ENCODE data around the gene SLC25A19. TPM values are rescaled to one million over a fixed set of nuclear protein-coding genes. Genes with fewer than 3 reads are reported as not detected.

SLC25A19 gene
- total and polyA plus RNA-seq, 9 of the 15 experiments (the other 6 are each of a cell fraction or from before 2014, with no cell fraction given), result 33.4 to 76.6 (median 55.3) TPM

- BruUV-seq (replicated peaks), result no TSS peak
- peak overlapping the region; percentile 97; the same call in 1 of the 2 replicates for H3K4me3 ChIP-seq
- no peak for TF ChIP-seq PHB (CRISPR knock-in tag; IDR thresholded peaks at IDR 0.05)
- TF ChIP-seq HMBOX1 (IDR thresholded peaks at IDR 0.05), result no peak
- no peak for TF ChIP-seq DEAF1 (CRISPR knock-in tag; IDR thresholded peaks at IDR 0.05)
- no peak for TF ChIP-seq ZNF717 (CRISPR knock-in tag; IDR thresholded peaks at IDR 0.05)
- 0 out of 2 replicates have a peak, but pooled peaks have one; percentile 2 for TF ChIP-seq SUPT5H (IDR thresholded peaks at IDR 0.05)
- no peak for TF ChIP-seq ZNF395 (CRISPR knock-in tag; IDR thresholded peaks at IDR 0.05)
- TF ChIP-seq KLF1 (tag; IDR thresholded peaks at IDR 0.05), result no peak
- no peak for TF ChIP-seq MNT (conservative IDR thresholded peaks at IDR 0.05)
- TF ChIP-seq SIX5 (IDR thresholded peaks at IDR 0.05; ENCODE audit: borderline replicate concordance in 1 of 2, insufficient read depth in 1 of 2, low read depth in 1 of 2, low read length in 2 of 2), result no peak
- TF ChIP-seq MTA3 (IDR thresholded peaks at IDR 0.05; ENCODE audit: borderline replicate concordance), result 0 out of 2 replicates have a peak, but pooled peaks have one; percentile 6
- no peak for TF ChIP-seq NBN (IDR thresholded peaks at IDR 0.05; ENCODE audit: low read depth)
- no peak for TF ChIP-seq NR2C1 (IDR thresholded peaks at IDR 0.05)
- no peak for TF ChIP-seq NR2C1 (tag; IDR thresholded peaks at IDR 0.05)
- no peak for TF ChIP-seq ZNF695 (CRISPR knock-in tag; IDR thresholded peaks at IDR 0.05)
- no peak for TF ChIP-seq JUN (IDR thresholded peaks at IDR 0.05; ENCODE audit: borderline replicate concordance, low read depth, low read length)
- TF ChIP-seq JUN (CRISPR knock-in tag; IDR thresholded peaks at IDR 0.05; ENCODE audit: borderline replicate concordance), result no peak
- peak; percentile 34 for TF ChIP-seq POLR2A (conservative IDR thresholded peaks at IDR 0.05)
- no peak for TF ChIP-seq CBX1 (IDR thresholded peaks at IDR 0.05; ENCODE audit: low read depth)
- TF ChIP-seq CSDE1 (IDR thresholded peaks at IDR 0.05), result no peak
- no peak for TF ChIP-seq RHOXF2B (CRISPR knock-in tag; conservative IDR thresholded peaks at IDR 0.05)
Observed at GRCh38 chr17:75272848-75273184, 16.4 kb downstream of the SLC25A19 start.

More at GRCh38 chr17:75272848-75273184, 16.4 kb downstream of the SLC25A19 start:
- no peaks in the 10 kb centered on the region for H4K20me1 ChIP-seq (replicated peaks; ENCODE audit: control insufficient read depth, insufficient read depth, low read length)
- H3K4me1 ChIP-seq (replicated peaks in 1 of 2; ENCODE audit: control insufficient read depth in 2 of 2, insufficient read depth in 2 of 2, low read length in 2 of 2), result peaks cover 20 to 46% of the 10 kb centered on the region in 2 experiments; a peak in 4 of 5 replicates
- FAIRE-seq (no peak), ATAC-seq (no peak), DNase-seq (ENCODE audit: extremely low read depth in 1 of 4, low spot score in 3 of 4) (peak in 2 of 4 experiments; percentile 2 to 3)
- in situ Hi-C loops (cut with MboI), result no loop called here
- H3K27ac ChIP-seq (ENCODE audit: extremely low read depth, low read depth, low read length), result no peak overlapping the region; the same call in 2 of the 3 replicates
- H3K36me3 ChIP-seq (ENCODE audit: control insufficient read depth, insufficient read depth, low read length), result peaks cover 44% of the 10 kb centered on the region; the same call in 2 of the 3 replicates
- no peaks in the 10 kb centered on the region for H3K27me3 ChIP-seq (ENCODE audit: control insufficient read depth in 2 of 2, insufficient read depth in 2 of 2, low read length in 2 of 2)
- no peaks in the 10 kb centered on the region for H3K9me1 ChIP-seq (ENCODE audit: control insufficient read depth, insufficient read depth, low read length)
- no peak overlapping the region for H2AFZ ChIP-seq (ENCODE audit: low read depth, low read length)
- peak overlapping the region; percentile 89; the same call in 1 of the 2 replicates for H3K4me2 ChIP-seq (ENCODE audit: insufficient read depth, low read length)
- intact Hi-C loops (cut with micrococcal nuclease), result no loop called here
- peaks cover 35% of the 10 kb centered on the region for H3K79me2 ChIP-seq (ENCODE audit: control insufficient read depth, insufficient read depth, low read length)
- H3K9ac ChIP-seq (ENCODE audit: insufficient read depth in 1 of 2, low read depth in 2 of 2, low read length in 2 of 2), result peak overlapping the region in 1 of 2 experiments; percentile 95; a peak in 2 of 4 replicates
- H3K9me3 ChIP-seq (replicated peaks; ENCODE audit: control insufficient read depth, insufficient read depth, low read depth, low read length), result no peaks in the 10 kb centered on the region
- POLR2A ChIA-PET, result interaction anchor here (0.8 to 6.8 kb wide), 5 partner anchors 11 to 220 kb away, joined by 3 to 43 read pairs (median 8); partner anchors contain the start of genes GGA3 and MRPS7
- CTCF ChIA-PET (ENCODE audit: low intra/inter-chr PET ratio), result no interaction called here
- WGBS (ENCODE audit: insufficient coverage, low coverage, missing lambda C conversion rate), result 85% methylated on average over 2 of the region's 3 CpGs
